GM12878 (cell line): ENCODE data around the gene CYB5R3. TPM values are rescaled to one million over a fixed set of nuclear protein-coding genes. Genes with fewer than 3 reads are reported as not detected.

Experiments used
- ATAC-seq: fragments of 200-7000 bp; cut with Tn5 transposase; 3 replicates; pipeline ENCODE4 v1.9.1; 2020; ENCODE audit warnings: mild to moderate bottlenecking, moderate library complexity
- BruUV-seq: library from RNA; stranded (reverse); fragments of 400-500 nt; replicated peaks from 2 replicates; lab custom pipeline; 2021; lab: Mats Ljungman, UMichigan
- CTCF ChIA-PET: fragments of 300-600 bp; sonication (Branson Sonifier 250); formaldehyde crosslinking; extraction: SDS; loops from one replicate; lab custom pipeline; 2021; ENCODE audit warnings: inconsistent platforms; lab: Yijun Ruan, JAX
- POLR2A ChIA-PET: fragments of 350-600 bp; formaldehyde crosslinking; extraction: SDS; loops from one replicate; lab custom pipeline; 2021; ENCODE audit warnings: inconsistent platforms; lab: Charles Lee
- RAD21 ChIA-PET: fragments of 300-600 bp; sonication (Branson Sonifier 250); formaldehyde crosslinking; loops from one replicate; lab custom pipeline; 2023; ENCODE audit warnings: antibody characterized with exemption; ENCODE audit not compliant: unreplicated experiment; lab: Charles Lee
- SMC1A ChIA-PET: fragments of 300-600 bp; sonication (Branson Sonifier 250); formaldehyde crosslinking; loops from one replicate; lab custom pipeline; 2023; ENCODE audit not compliant: unreplicated experiment, uncharacterized antibody; lab: Charles Lee
- DNase-seq: peaks from one replicate; pipeline ENCODE4 v3.0.0-alpha.2; 2011; ENCODE audit warnings: low read depth, low spot score
- FAIRE-seq: peaks from 3 replicates; lab custom pipeline; 2011; peaks lifted over from hg19 to GRCh38; lab: Jason Lieb, UNC
- H2AFZ ChIP-seq: 2 replicates; pipeline ENCODE4 v1.6.0; 2011; ENCODE audit warnings: low read depth, low read length, control low read depth; ENCODE audit not compliant: control insufficient read depth
- H3K27ac ChIP-seq: 2 replicates; pipeline ENCODE4 v1.5.1; 2011; ENCODE audit warnings: control low read depth; ENCODE audit not compliant: control insufficient read depth, insufficient read depth
- H3K27me3 ChIP-seq, 2 experiments: replicated peaks in 1 of 2; 2 replicates each; pipeline versions ENCODE4 v1.6.0 to v1.6.1; 2011; ENCODE audit warnings: low read length in 1 of 2; ENCODE audit not compliant: control insufficient read depth in 2 of 2, insufficient read depth in 2 of 2
- H3K36me3 ChIP-seq, 2 experiments: 2 replicates each; pipeline ENCODE4 v1.5.1; 2011; ENCODE audit warnings: low read length in 1 of 2; ENCODE audit not compliant: control insufficient read depth in 2 of 2, insufficient read depth in 2 of 2
- H3K4me1 ChIP-seq: 2 replicates; pipeline ENCODE4 v1.6.1; 2011; ENCODE audit warnings: mild to moderate bottlenecking, low read length, moderate library complexity, mixed read lengths; ENCODE audit not compliant: control insufficient read depth, insufficient read depth
- H3K4me2 ChIP-seq: 2 replicates; pipeline ENCODE4 v1.6.0; 2011; ENCODE audit warnings: control low read depth; ENCODE audit not compliant: control insufficient read depth, insufficient read depth
- H3K4me3 ChIP-seq: fragments of 200-600 bp; sonication (generic); 2 replicates; pipeline ENCODE4 v1.5.1; 2016
- H3K79me2 ChIP-seq: 2 replicates; pipeline ENCODE4 v1.6.0; 2011; ENCODE audit warnings: low read length; ENCODE audit not compliant: control insufficient read depth, insufficient read depth
- H3K9ac ChIP-seq: 2 replicates; pipeline ENCODE4 v1.8.0; 2011; ENCODE audit warnings: low read length, control low read depth, mixed read lengths; ENCODE audit not compliant: control insufficient read depth, insufficient read depth
- H3K9me3 ChIP-seq: replicated peaks from 3 replicates; pipeline ENCODE4 v1.5.1; 2011; ENCODE audit warnings: mild to moderate bottlenecking, low read length; ENCODE audit not compliant: control insufficient read depth, insufficient read depth
- H4K20me1 ChIP-seq: 2 replicates; pipeline ENCODE4 v1.6.0; 2011; ENCODE audit not compliant: control insufficient read depth, insufficient read depth
- BMI1 ChIP-seq: fragments of 450-650 bp; IDR thresholded peaks from 2 replicates; pipeline ENCODE4 v1.6.1; 2016; ENCODE audit warnings: mild to moderate bottlenecking, moderate library complexity, borderline replicate concordance
- CBX3 ChIP-seq: fragments of 200-600 bp; sonication (generic); IDR thresholded peaks from 2 replicates; pipeline ENCODE4 v1.6.1; 2016; ENCODE audit warnings: low read depth, borderline replicate concordance
- ETV6 ChIP-seq, 2 experiments: fragments of 450-650 bp in 1 of 2; IDR thresholded peaks in 1 of 2; conservative IDR thresholded peaks in 1 of 2; 2 replicates each; pipeline ENCODE4 v1.6.1; 2014; ENCODE audit warnings: antibody characterized with exemption in 1 of 2, borderline replicate concordance in 1 of 2, low read depth in 1 of 2, mild to moderate bottlenecking in 1 of 2, moderate library complexity in 1 of 2
- KDM1A ChIP-seq: fragments of 200-600 bp; sonication (generic); IDR thresholded peaks from 2 replicates; pipeline ENCODE4 v1.6.1; 2016; ENCODE audit warnings: borderline replicate concordance
- NFIC ChIP-seq: IDR thresholded peaks from 2 replicates; pipeline ENCODE4 v1.6.1; 2012; ENCODE audit warnings: low read depth, mild to moderate bottlenecking, inconsistent platforms, low read length, moderate library complexity
- NFYB ChIP-seq: IDR thresholded peaks from 2 replicates; pipeline ENCODE4 v1.6.1; 2011; ENCODE audit warnings: low read depth, mild to moderate bottlenecking, low read length, improper control_type of control experiment, moderate library complexity; ENCODE audit not compliant: insufficient read depth
- RFX5 ChIP-seq: IDR thresholded peaks from 2 replicates; pipeline ENCODE4 v1.6.1; 2011; ENCODE audit warnings: low read depth, low read length, improper control_type of control experiment
- WGBS: methylation state at CpG from one replicate; pipeline ENCODE4 v1.1.6; 2016; ENCODE audit warnings: low lambda C conversion rate; ENCODE audit not compliant: insufficient replicate concordance, insufficient coverage; ENCODE audit errors: missing lambda C conversion rate; 5-methylcytosine and 5-hydroxymethylcytosine counted together
- in situ Hi-C: fragments of 300-500 bp; cut with MboI; formaldehyde crosslinking; loops from 9 replicates; pipeline ENCODE4 v1.14.3; 2018; ENCODE audit warnings: mixed read lengths
- intact Hi-C: fragments of 100-400 bp; cut with micrococcal nuclease; formaldehyde crosslinking; loops from one replicate; pipeline ENCODE4 v1.14.2; 2022; ENCODE audit not compliant: unreplicated experiment
- polyA plus RNA-seq, 11 experiments: library from polyadenylated mRNA; depleted of rRNA in 4 of 11; unstranded in 6 of 11; stranded (reverse) in 5 of 11; fragments of >200 nt; fragmentation: Nextera tagmentation in 4 of 11; fragmentation: Illumina TruSeq in 1 of 11; extraction: Ambion mirVana in 4 of 11; extraction: Trizol in 1 of 11; gene quantifications; 1 replicate in 1 of 11; 2 replicates in 10 of 11; pipeline versions ENCODE4 v1.2.1 to v1.2.3, GENCODE V29; 2011 to 2016; ENCODE audit warnings: inconsistent platforms in 2 of 11, missing spikeins in 2 of 11, low read depth in 1 of 11
- total RNA-seq, 4 experiments: library from RNA; depleted of rRNA in 3 of 4; stranded (reverse); fragments of >200 nt in 3 of 4; fragmentation: Illumina TruSeq in 1 of 4; extraction: Trizol in 1 of 4; gene quantifications; 2 replicates each; pipeline versions ENCODE4 v1.2.1 to v1.2.3, GENCODE V29; 2013 to 2021
- TF ChIP-seq, protein P1 (sequence below): IDR thresholded peaks from 2 replicates; pipeline ENCODE4 v1.6.1; 2011; ENCODE audit warnings: low read depth, low read length, improper control_type of control experiment, borderline replicate concordance

Gene CYB5R3
- total and polyA plus RNA-seq, 10 of the 15 experiments (the other 5 are each of a cell fraction or from before 2014, with no cell fraction given) = 2.0 to 119 (median 67.8) TPM

DNA sequence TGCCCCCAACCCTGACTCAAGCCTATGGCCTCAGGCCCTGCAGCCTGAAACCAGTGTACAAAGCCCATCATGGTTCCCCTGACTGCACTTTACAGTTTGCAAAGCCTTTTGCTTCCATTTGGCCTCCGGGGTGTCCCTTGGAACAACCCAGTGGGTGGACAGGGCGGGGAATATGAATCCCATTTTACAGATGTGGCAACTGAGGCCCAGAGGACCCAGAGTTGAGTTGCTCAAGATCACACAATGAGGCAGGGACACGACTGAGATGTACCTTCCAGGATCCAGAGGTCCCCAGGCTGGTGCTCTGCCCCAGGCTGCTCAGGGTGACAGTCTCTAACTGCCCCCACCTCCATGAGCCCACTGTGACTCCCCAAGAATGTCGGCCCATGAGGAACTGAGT, 29.1 kb downstream of the CYB5R3 start:
- Histone ChIP-seq H3K79me2 (no peaks in the 10 kb centered on the region), H3K36me3 (peaks cover 2 to 5% of the 10 kb centered on the region in 2 experiments; a peak in 3 of 4 replicates), H2AFZ (no peak overlapping the region), H4K20me1 (no peaks in the 10 kb centered on the region; the same call in 1 of the 2 replicates), H3K4me1 (peaks cover 14% of the 10 kb centered on the region), H3K9ac (no peak overlapping the region), H3K27ac (no peak overlapping the region), H3K4me2 (no peak overlapping the region), H3K4me3 (no peak overlapping the region), H3K9me3 (no peaks in the 10 kb centered on the region), H3K27me3 (no peaks in the 10 kb centered on the region)
- SMC1A ChIA-PET = interaction anchor here (1.4 to 2.4 kb wide), 2 partner anchors 35 to 158 kb away, joined by 3 to 12 read pairs; no protein-coding TSS in a partner anchor
- WGBS = 85% methylated on average over 4 of the region's 4 CpGs
- no peak for ATAC-seq
- TF ChIP-seq, protein P1, sequence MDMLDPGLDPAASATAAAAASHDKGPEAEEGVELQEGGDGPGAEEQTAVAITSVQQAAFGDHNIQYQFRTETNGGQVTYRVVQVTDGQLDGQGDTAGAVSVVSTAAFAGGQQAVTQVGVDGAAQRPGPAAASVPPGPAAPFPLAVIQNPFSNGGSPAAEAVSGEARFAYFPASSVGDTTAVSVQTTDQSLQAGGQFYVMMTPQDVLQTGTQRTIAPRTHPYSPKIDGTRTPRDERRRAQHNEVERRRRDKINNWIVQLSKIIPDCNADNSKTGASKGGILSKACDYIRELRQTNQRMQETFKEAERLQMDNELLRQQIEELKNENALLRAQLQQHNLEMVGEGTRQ = no peak
- TF ChIP-seq BMI1 (no peak), NFYB (no peak), ETV6 (conservative IDR thresholded peaks at IDR 0.05 in 1 of 2, IDR thresholded peaks at IDR 0.05 in 1 of 2; ENCODE audit: borderline replicate concordance in 1 of 2, low read depth in 1 of 2) (no peak), CBX3 (no peak), RFX5 (no peak), KDM1A (no peak), NFIC (no peak)
- in situ Hi-C loops = no loop called here
- no TSS peak for BruUV-seq
- CTCF ChIA-PET = interaction anchor here (0.6 to 2.9 kb wide), 5 partner anchors 27 to 203 kb away, joined by 3 to 18 read pairs (median 14); no protein-coding TSS in a partner anchor
- RAD21 ChIA-PET = interaction anchor here (1.3 to 3.8 kb wide), 2 partner anchors 23 to 36 kb away, joined by 6 to 19 read pairs; no protein-coding TSS in a partner anchor
- intact Hi-C loops = no loop called here
- POLR2A ChIA-PET = interaction anchor here (1.5 kb wide), 1 partner anchor 33 kb away, joined by 4 read pairs; no protein-coding TSS in a partner anchor
- DNase-seq = no peak
- no peak for FAIRE-seq
